MM.1S (cell line): Measurements from ENCODE around the gene SRGAP2B.
"Not testable (repeated sequence)": the region's sequence is repeated elsewhere in the genome, so short reads cannot be mapped to it uniquely, and the experiment has no call there.

ENCODE experiments used
- CTCF ChIP-seq: fragments of 300-600 bp; sonication (generic); IDR thresholded peaks from 2 replicates; pipeline ENCODE4 v1.5.1; 2016; ENCODE audit warnings: antibody characterized with exemption, low read length, mixed read lengths
- EZH2 ChIP-seq: fragments of 300-600 bp; sonication (generic); optimal IDR thresholded peaks from 2 replicates; pipeline ENCODE3; 2017; ENCODE audit warnings: low read depth, mild to moderate bottlenecking, antibody characterized with exemption, low read length, mixed read lengths

- TF ChIP-seq CTCF, EZH2: not testable (repeated sequence)
Observed at GRCh38 chr1:145015744-145016491, 79.2 kb downstream of the SRGAP2B start.
